Lung microvascular endothelial cell (primary cell): ENCODE measurements around the gene OR10K2. TPM values are rescaled to one million over a fixed set of nuclear protein-coding genes. Genes with fewer than 3 reads are reported as not detected.

ENCODE experiments used
- DNase-seq, 2 donors: peaks; one replicate each; pipeline versions ENCODE4 v3.0.0 to v3.0.0-alpha.2; 2010; ENCODE audit warnings: low read depth in 2 of 2
- total RNA-seq: library from RNA; depleted of rRNA; stranded (reverse); fragments of >200 nt; gene quantifications from 2 replicates; pipeline ENCODE4 v1.2.1, GENCODE V29; 2014

OR10K2 gene
- total RNA-seq, 1 donor from 2014 or later = not detected

GRCh38 chr1:158371188-158371953 is 54.7 kb downstream of the OR10K2 start:
- no peak for DNase-seq

Other genes starting within 250 kb of the OR10K2 start
- gene CD1D, start 245.3 kb downstream of the OR10K2 start, total RNA-seq = under 0.01 TPM in 2 replicates
- gene CD1A, start 171.8 kb downstream of the OR10K2 start, total RNA-seq = not detected in 2 replicates
- not detected in 2 replicates for gene CD1C, start 136.3 kb downstream of the OR10K2 start, total RNA-seq
- not detected in 2 replicates for gene CD1B, start 94.7 kb downstream of the OR10K2 start, total RNA-seq
- gene CD1E, start 72.3 kb downstream of the OR10K2 start, total RNA-seq = not detected in 2 replicates
- not detected in 2 replicates for gene OR10T2, start 26.8 kb downstream of the OR10K2 start, total RNA-seq
- gene OR10K1, start 35.6 kb upstream of the OR10K2 start, total RNA-seq = not detected in 2 replicates
- gene OR10R2, start 46.0 kb upstream of the OR10K2 start, total RNA-seq = not detected in 2 replicates
- gene OR6Y1, start 128.2 kb upstream of the OR10K2 start, total RNA-seq = not detected in 2 replicates
- not detected in 2 replicates for gene OR6P1, start 144.3 kb upstream of the OR10K2 start, total RNA-seq
- not detected in 2 replicates for gene OR10X1, start 153.7 kb upstream of the OR10K2 start, total RNA-seq
- not detected in 2 replicates for gene OR10Z1, start 179.0 kb upstream of the OR10K2 start, total RNA-seq